GM08714 (cell line): ENCODE results near the gene ZSWIM4.

Experiments used
- H3K4me3 ChIP-seq: fragments of 200-500 bp; sonication (Bioruptor generic); 2 replicates; pipeline ENCODE4 v1.5.1; 2014; ENCODE audit warnings: mild to moderate bottlenecking, low read length, inconsistent platforms
- ZNF274 ChIP-seq: IDR thresholded peaks from 2 replicates; pipeline ENCODE4 v1.6.1; 2012; ENCODE audit warnings: mild to moderate bottlenecking, low read depth, low read length

ZSWIM4 gene

DNA sequence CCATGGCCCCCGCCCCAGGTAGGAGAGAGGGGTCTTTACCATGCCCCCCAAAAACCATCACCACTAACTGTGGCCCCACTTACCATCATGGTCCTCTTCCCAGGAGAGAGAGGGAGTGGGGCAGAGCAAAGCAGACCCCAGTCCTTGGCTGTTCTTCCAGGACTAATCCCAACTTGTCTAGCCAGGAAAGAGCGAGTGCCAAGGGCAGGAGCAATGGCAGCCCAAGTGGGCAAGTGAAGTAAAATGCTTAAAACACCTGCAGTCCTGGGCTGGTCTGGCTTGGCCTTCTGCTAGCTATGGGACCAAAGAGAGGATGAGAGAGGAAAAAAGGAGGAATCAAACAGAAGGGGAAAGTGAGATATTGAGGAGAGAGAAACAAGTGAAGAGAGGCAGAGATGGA is 17.9 kb downstream of the ZSWIM4 start:
- TF ChIP-seq ZNF274: no peak
- no peak overlapping the region for H3K4me3 ChIP-seq

DNA sequence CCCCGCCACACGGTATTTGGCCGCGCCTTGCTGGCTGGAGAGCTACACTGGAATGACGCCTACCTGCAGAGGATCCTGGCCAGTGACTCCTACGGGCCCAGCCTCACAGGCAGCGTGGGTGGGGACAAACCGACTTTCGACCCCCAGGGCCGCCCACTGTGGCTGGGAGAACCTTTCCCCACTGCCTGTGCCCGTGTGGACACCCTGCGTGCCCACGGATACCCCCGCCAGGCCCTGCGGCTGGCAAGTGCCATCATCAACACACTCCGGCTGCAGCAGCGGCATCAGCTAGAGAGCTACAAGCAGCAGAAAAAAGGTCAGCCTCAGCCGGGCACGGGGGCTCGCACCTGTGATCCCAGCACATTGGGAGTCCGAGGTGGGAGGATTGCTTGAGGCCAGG is 19.3 kb downstream of the ZSWIM4 start:
- no peak for TF ChIP-seq ZNF274
- H3K4me3 ChIP-seq: no peak overlapping the region

DNA sequence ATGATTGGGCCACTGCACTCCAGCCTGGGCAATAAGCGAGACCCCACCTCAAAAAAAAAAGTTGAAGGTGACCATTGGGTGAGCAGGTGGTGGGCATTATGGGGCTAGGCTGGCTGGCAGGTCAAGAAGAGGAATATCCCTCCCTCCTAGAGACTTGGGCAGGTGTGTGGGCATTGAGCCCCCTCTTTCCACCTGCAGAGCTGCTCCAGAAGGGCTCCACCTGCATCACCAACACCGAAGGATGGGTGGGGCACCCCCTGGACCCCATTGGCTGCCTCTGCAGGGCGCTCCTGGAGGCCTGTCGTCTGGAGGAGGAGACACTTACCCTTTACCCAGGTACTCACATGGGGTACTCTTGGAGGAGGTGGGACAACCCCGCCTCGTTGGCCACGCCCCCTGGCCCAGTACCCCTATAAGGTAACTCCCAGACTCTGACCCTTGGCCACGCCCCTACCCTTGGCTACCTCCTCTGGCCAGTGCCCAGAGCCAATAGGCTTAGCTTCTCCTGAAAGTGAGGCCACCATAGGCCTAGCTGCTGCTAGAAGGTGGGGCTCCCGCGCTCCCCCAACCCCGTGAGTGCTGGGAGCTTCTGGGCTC is 21.9 kb downstream of the ZSWIM4 start:
- no peak overlapping the region; the same call in 1 of the 2 replicates for H3K4me3 ChIP-seq

DNA sequence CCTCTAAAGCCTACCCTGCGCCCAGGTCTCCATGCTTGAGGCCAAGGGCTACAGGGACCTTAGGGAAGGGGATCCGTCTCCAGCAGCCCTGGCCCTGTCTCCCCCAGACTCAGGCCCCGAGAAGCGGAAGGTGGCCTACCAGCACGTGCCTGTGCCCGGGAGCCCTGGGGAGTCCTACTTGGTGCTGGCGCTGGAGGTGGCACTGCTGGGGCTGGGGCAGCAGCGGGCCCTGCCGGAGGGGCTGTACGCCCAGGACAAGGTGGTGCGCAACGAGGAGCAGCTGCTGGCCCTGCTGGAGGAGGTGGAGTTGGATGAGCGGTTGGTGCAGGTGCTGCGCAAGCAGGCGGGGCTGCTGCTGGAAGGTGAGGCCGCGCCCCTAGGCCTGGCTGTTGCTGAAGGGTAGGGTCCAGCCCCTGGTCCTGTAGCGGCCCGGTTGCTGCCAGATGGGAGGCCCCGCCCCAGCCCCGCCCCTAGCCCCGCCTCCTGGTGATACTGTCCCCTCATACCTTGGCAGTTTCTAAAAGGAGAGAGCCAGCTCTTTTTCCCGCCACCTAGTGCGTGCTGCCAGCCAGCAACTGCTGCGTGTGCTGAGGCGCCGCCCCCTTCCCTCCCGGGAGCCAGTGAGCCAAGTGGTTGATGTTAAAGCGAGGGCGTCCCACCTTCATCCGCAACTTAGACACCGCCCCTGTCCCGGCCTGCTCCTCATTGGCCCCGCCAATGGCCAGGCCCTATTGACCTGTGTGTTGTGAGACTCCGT is 22.6 kb downstream of the ZSWIM4 start:
- H3K4me3 ChIP-seq: peak overlapping the region; percentile 7; the same call in 1 of the 2 replicates

More for the DNA sequence above, 21.9 kb downstream of the ZSWIM4 start:
- TF ChIP-seq ZNF274: no peak

DNA sequence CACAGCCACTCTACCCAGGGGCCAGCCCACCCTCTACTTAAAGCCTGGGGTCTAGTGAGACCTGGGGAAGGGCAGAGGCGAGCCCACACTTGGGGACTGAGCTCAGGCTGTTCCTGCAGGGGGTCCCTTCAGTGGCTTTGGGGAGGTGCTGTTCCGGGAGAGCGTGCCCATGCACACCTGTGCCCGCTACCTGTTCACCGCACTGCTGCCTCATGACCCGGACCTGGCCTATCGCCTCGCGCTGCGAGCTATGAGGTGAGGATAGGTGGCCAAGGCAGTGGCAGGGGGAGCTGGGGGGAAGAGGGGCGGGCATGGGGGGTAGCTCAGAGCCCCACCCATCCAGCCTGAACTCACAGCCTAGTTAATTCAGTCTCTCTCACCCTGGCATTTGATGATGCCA is 24.0 kb downstream of the ZSWIM4 start:
- TF ChIP-seq ZNF274: no peak
- H3K4me3 ChIP-seq: no peak overlapping the region

More for the DNA sequence above, 22.6 kb downstream of the ZSWIM4 start:
- TF ChIP-seq ZNF274: no peak

DNA sequence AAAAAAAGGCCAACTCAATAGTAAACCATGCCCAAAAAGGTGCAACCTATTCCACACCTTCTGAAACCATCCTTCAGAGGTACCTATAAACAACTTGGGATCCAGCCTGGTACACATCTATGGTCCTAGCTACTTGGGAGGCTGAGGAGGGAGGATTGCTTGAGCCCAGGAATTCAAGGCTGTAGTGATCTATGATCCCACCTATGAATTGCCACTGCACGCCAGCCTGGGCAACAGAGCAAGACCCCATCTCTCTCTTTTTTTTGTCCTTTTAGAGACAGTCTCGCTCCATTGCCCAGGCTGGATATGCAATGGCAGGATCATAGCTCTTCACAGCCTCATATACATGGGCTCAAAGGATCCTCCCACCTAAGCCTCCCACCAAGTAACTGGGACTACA is 26.0 kb downstream of the ZSWIM4 start:
- TF ChIP-seq ZNF274: no peak

DNA sequence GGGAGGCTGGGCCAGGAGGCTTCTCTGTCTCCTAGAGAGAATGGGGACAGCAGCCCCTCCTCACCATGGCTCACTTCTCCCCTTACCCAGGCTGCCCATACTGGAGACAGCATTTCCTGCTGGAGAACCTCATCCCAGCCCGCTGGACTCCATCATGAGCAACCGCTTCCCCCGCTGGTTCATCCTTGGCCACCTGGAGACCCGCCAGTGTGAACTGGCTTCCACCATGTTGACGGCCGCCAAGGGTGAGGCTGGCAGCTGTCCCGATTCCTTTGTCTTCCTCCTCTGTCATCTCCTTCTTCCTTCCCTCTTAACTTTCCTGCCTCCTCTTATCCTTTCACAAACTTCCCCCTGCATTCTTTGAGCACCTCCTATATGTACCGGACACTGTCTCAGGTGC is 28.0 kb downstream of the ZSWIM4 start:
- TF ChIP-seq ZNF274: no peak
- H3K4me3 ChIP-seq: no peak overlapping the region

More for the DNA sequence above, 26.0 kb downstream of the ZSWIM4 start:
- H3K4me3 ChIP-seq: no peak overlapping the region

DNA sequence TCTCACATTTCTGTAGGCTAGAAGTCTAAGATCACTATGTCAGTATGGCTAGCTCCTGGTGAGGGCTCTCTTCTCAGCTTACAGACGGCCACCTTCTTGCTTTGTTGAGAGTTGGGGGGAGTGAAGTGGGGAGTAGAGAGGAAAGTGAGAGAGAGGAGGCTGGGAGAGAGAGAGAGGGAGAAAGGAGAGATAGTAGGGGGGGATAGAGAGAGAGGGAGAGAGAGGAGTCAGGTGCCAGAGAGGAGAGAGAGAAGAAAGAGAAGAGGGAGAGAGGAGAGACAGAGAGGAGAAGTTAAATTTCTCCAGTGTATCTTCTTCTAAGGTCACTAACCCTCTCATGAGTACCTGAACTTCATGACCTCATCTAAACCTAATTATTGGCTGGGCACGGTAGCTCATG is 28.7 kb downstream of the ZSWIM4 start:
- no peak for TF ChIP-seq ZNF274
- H3K4me3 ChIP-seq: no peak overlapping the region

DNA sequence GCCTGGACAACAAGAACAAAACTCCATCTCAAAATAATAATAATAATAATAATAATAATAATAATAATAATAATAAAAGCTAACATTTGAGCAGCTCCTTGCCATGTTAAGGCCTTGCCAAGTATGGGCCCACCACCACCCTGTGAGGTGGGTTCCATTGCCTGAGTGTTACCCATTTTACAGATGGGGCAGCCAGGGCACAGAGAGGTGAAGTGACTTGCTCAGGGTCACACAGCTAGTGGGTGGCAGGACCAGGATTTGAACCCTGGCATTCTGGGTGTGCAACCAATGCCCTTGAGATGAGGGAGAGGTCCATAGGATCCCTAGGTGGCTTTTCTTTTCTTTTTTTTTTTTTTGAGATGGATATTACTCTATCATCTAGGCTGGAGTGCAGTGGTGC is 29.5 kb downstream of the ZSWIM4 start:
- no peak for TF ChIP-seq ZNF274
- H3K4me3 ChIP-seq: no peak overlapping the region

DNA sequence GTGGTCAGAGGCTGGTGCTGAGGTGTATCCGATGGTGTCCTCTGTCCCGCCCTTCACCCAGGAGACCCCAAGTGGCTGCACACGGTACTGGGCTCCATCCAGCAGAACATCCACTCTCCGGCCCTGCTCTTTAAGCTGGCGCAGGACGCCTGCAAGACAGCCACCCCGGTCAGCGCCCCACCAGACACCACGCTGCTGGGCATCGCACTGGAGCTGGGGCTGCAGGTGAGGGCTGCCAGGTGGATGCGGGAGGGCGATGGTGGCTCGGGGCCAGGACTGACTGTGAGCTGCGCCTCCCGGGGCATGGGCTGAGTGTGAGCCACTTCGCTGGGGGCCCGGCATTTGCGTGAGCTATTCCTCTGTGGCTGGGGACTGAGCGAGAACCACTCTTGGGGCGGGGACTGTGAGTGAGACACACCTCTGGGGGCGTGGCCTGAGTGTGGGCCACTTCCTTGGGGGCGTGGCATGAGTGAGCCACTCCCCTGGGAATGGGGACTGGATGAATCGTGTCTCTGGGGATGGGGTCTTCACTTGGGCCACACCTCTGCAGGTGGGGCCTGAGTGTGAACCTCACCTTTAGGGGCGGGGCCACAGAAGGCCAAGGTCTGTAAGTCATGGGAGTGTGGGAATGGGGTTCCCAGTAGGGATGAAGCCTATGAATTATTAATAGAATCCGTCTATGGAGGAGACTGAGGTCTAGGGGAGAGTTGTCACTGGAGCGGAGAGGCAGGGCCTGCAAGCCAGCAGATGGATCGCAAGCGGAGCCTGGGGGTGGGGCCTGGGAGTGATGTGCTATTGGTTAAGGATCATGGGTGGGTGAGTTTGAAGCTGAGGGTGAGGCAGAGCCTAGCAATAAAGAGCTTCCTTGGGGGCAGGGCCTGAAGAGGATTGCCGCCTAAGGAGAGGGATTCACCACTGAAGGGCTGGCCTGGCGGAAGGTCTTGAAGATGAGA is 30.5 kb downstream of the ZSWIM4 start:
- H3K4me3 ChIP-seq: no peak overlapping the region
- TF ChIP-seq ZNF274: no peak

DNA sequence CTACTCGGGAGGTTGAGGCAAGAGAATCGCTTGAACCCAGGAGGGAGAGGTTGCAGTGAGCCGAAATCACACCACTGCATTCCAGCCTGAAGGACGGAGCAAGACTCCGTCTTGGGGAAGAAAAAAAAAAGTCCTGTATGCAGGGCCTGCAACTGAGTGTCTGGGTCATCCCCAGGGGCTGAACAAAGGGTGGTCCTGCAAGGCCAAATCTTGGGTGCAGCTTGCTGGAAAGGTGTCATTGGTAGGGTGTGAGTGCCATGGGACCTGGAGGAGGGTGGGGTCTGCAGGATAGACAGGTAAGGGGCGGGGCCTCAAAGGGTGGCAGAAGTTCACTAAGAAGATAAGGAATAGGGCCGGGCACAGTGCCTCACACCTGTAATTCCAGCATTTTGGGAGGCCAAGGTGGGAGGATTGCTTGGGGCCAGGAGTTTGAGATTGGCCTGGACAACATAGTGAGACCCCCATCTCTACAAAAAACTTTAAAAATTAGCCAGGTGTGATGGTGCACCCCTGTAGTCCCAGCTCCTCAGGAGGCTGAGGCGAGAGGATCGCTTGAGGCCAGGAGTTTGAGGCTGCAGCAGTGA is 31.5 kb downstream of the ZSWIM4 start:
- no peak for TF ChIP-seq ZNF274

DNA sequence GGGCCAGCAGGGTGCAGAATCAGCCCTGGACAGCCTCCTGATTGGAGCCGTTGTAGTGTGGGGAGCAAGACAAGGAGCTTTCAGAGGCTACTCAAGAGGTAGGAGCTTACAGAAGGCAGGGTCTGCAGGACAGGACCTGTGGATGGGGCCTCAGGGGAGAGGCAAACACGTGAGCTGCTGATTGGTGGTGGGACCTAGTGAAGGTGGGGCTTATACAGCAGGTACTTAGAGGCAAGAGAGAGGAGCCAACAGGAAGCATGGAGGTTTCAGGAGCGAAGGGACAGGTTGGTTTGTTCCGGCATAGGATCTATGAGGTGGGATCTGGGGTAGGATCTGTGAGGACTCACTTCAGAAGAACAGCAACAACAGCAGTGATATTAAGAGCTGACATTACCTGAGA is 32.4 kb downstream of the ZSWIM4 start:
- H3K4me3 ChIP-seq: no peak overlapping the region
- no peak for TF ChIP-seq ZNF274

More for the DNA sequence above, 31.5 kb downstream of the ZSWIM4 start:
- H3K4me3 ChIP-seq: no peak overlapping the region

DNA sequence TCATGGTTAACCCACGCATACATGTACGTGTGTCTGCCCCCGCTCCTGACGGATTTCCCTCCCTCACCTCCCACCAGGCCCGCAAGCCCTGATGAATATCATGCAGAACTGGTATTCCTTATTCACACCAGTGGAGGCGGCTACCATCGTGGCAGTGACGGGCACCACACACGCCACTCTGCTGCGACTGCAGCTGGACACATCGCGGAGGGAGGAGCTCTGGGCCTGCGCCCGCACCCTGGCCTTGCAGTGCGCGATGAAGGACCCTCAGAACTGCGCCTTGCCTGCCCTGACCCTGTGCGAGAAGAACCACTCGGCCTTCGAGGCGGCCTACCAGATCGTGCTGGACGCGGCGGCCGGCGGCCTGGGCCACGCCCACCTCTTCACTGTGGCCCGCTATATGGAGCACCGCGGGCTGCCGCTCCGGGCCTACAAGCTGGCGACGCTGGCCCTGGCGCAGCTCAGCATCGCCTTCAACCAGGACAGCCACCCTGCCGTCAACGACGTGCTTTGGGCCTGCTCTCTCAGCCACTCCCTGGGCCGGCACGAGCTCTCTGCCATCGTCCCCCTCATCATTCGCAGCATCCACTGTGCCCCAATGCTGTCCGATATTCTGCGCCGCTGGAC is 35.0 kb downstream of the ZSWIM4 start:
- no peak overlapping the region for H3K4me3 ChIP-seq
- no peak for TF ChIP-seq ZNF274

DNA sequence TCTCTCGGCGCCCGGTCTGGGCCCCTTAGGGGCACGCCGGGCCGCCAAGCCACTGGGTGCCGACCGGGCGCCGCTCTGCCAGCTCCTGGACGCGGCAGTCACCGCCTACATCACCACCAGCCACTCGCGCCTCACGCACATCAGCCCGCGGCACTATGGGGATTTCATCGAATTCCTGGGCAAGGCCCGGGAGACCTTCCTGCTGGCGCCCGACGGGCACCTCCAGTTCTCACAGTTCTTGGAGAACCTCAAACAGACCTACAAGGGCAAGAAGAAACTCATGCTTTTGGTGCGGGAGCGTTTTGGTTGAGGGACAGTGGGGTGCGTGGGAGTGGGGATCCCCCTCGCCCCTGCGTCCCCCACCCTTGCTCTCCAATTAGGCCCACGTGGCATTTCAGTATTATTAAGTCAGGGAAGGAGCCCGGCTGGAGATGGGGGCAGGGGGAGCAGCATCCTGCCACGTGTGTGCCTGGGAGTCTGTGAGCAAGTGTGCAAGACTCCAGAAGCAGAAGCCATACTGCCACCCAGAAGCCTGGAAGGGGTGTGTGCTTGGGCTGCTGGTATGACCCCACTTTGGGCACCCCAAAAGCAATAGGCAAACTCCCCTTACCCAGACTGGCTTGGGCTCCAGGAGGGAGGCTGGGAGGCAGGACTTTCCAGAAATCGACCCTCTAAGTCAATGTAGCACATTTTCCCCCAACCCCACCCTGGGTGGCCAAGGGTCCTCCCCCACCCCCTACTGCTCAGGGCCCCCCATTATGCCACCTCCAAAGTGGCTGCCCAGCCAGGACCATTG is 35.7 kb downstream of the ZSWIM4 start:
- no peak for TF ChIP-seq ZNF274
- H3K4me3 ChIP-seq: no peak overlapping the region
